WTC11 (cell line): Measurements from ENCODE around the gene FAM241A.

Experiments used
- ARID4B ChIP-seq: sonication (generic); formaldehyde crosslinking; IDR thresholded peaks from 2 replicates; pipeline ENCODE4 v1.8.0; 2023; ENCODE audit warnings: missing genetic modification reagents, mild to moderate bottlenecking, borderline replicate concordance
- CTCF ChIP-seq: fragments of 200-600 bp; IDR thresholded peaks from 2 replicates; pipeline ENCODE4 v1.8.0; 2022; ENCODE audit warnings: antibody characterized with exemption
- JAZF1 ChIP-seq: fragments of 250-450 bp; sonication (Bioruptor Pico); IDR thresholded peaks from 2 replicates; pipeline ENCODE4 v1.9.0; 2021; ENCODE audit warnings: moderate library complexity, mild to moderate bottlenecking, inconsistent platforms
- KAT7 ChIP-seq: sonication (generic); formaldehyde crosslinking; IDR thresholded peaks from 2 replicates; pipeline ENCODE4 v1.8.1; 2023; ENCODE audit warnings: missing genetic modification reagents, mild to moderate bottlenecking, borderline replicate concordance
- ZBTB43 ChIP-seq: sonication (generic); formaldehyde crosslinking; IDR thresholded peaks from 2 replicates; pipeline ENCODE4 v1.8.1; 2023; ENCODE audit warnings: mild to moderate bottlenecking, missing genetic modification reagents

GRCh38 chr4:112152521-112152920, 7.3 kb downstream of the FAM241A start:
- TF ChIP-seq CTCF (no peak), KAT7 (CRISPR knock-in tag) (no peak), JAZF1 (CRISPR knock-in tag) (no peak), ARID4B (CRISPR knock-in tag) (no peak), ZBTB43 (CRISPR knock-in tag) (no peak)
